Tibial nerve (tissue), 4 donors: Measurements from ENCODE around the gene CACNG3.

Experiments used
- EP300 ChIP-seq, 2 donors: sonication (generic); formaldehyde crosslinking; IDR thresholded peaks; one replicate each; pipeline ENCODE4 v1.6.1; 2017; ENCODE audit warnings: antibody characterized with exemption in 2 of 2, mild to moderate bottlenecking in 1 of 2
- POLR2A ChIP-seq, 2 donors: fragments of 450-650 bp; IDR thresholded peaks; one replicate each; pipeline ENCODE4 v1.6.1; 2017; ENCODE audit warnings: antibody characterized with exemption in 2 of 2, mild to moderate bottlenecking in 2 of 2, moderate library complexity in 2 of 2
- TF ChIP-seq, protein P1 (sequence below), 5 experiments: fragments of 200-600 bp in 3 of 5; fragments of 450-650 bp in 2 of 5; sonication (generic) in 3 of 5; IDR thresholded peaks; one replicate each; pipeline ENCODE4 v1.5.1; 2016 to 2019; ENCODE audit warnings: antibody characterized with exemption in 5 of 5, mild to moderate bottlenecking in 3 of 5, moderate library complexity in 2 of 5

- TF ChIP-seq, protein P1, sequence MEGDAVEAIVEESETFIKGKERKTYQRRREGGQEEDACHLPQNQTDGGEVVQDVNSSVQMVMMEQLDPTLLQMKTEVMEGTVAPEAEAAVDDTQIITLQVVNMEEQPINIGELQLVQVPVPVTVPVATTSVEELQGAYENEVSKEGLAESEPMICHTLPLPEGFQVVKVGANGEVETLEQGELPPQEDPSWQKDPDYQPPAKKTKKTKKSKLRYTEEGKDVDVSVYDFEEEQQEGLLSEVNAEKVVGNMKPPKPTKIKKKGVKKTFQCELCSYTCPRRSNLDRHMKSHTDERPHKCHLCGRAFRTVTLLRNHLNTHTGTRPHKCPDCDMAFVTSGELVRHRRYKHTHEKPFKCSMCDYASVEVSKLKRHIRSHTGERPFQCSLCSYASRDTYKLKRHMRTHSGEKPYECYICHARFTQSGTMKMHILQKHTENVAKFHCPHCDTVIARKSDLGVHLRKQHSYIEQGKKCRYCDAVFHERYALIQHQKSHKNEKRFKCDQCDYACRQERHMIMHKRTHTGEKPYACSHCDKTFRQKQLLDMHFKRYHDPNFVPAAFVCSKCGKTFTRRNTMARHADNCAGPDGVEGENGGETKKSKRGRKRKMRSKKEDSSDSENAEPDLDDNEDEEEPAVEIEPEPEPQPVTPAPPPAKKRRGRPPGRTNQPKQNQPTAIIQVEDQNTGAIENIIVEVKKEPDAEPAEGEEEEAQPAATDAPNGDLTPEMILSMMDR (IDR thresholded peaks at IDR 0.05), result no peak
- TF ChIP-seq EP300 (IDR thresholded peaks at IDR 0.05) (no peak), POLR2A (IDR thresholded peaks at IDR 0.05) (no peak)
These were observed 2.7 kb downstream of the CACNG3 start for GRCh38 chr16:24258791-24259190.
